ENCODE measurements around the gene SIVA1. TPM values are rescaled to one million over a fixed set of nuclear protein-coding genes. Genes with fewer than 3 reads are reported as not detected.

SIVA1 gene
- total RNA-seq, 1 experiment from 2014 or later: 105 TPM

- CTCF ChIA-PET: no interaction called here
Observed at GRCh38 chr14:104789752-104790743, 37.1 kb downstream of the SIVA1 start.

GRCh38 chr14:104791425-104791824, 38.5 kb downstream of the SIVA1 start:
- CTCF ChIA-PET: interaction anchor here (0.7 kb wide), 1 partner anchor 35 kb away, joined by 4 read pairs; no protein-coding TSS in a partner anchor
- H3K9me3 Mint-ChIP-seq (ENCODE audit: unreplicated experiment): no peaks in the 10 kb centered on the region
- H3K27ac Mint-ChIP-seq (ENCODE audit: unreplicated experiment): no peak overlapping the region

More at GRCh38 chr14:104789752-104790743, 37.1 kb downstream of the SIVA1 start:
- POLR2A ChIA-PET: no interaction called here
- no peaks in the 10 kb centered on the region for H3K27me3 Mint-ChIP-seq (ENCODE audit: insufficient read depth, unreplicated experiment)
- H3K4me3 Mint-ChIP-seq (ENCODE audit: unreplicated experiment): no peak overlapping the region
- no peak for DNase-seq
- BruUV-seq (replicated peaks): no TSS peak
- H3K9me3 ChIP-seq: no peaks in the 10 kb centered on the region
- intact Hi-C loops (cut with micrococcal nuclease; ENCODE audit: unreplicated experiment): no loop called here
- peaks cover 9% of the 10 kb centered on the region; the same call in 1 of the 2 replicates for H3K4me1 ChIP-seq
- H3K27me3 ChIP-seq (replicated peaks; ENCODE audit: control insufficient read depth, insufficient read depth, low read length): no peaks in the 10 kb centered on the region
- no peak overlapping the region for H3K27ac Mint-ChIP-seq (ENCODE audit: unreplicated experiment)
- peaks cover 10% of the 10 kb centered on the region for H3K36me3 Mint-ChIP-seq (ENCODE audit: insufficient read depth, unreplicated experiment)
- H3K36me3 ChIP-seq (ENCODE audit: control insufficient read depth, insufficient read depth, low read length): no peaks in the 10 kb centered on the region
- H3K4me1 Mint-ChIP-seq (ENCODE audit: low read depth, unreplicated experiment): no peaks in the 10 kb centered on the region
- TF ChIP-seq CTCF (IDR thresholded peaks at IDR 0.05; ENCODE audit: insufficient read depth in 1 of 2, low read depth in 1 of 2, low read length in 1 of 2, severe bottlenecking in 1 of 2, unreplicated experiment in 1 of 2): no peak
- no peak overlapping the region for H3K4me3 ChIP-seq (ENCODE audit: low read depth, low read length)
- no peaks in the 10 kb centered on the region for H3K9me3 Mint-ChIP-seq (ENCODE audit: unreplicated experiment)

More at GRCh38 chr14:104791425-104791824, 38.5 kb downstream of the SIVA1 start:
- Mint-ChIP-seq H3K4me1 (ENCODE audit: low read depth, unreplicated experiment) (no peaks in the 10 kb centered on the region), H3K4me3 (ENCODE audit: unreplicated experiment) (no peak overlapping the region), H3K36me3 (ENCODE audit: insufficient read depth, unreplicated experiment) (peaks cover 10% of the 10 kb centered on the region), H3K27me3 (ENCODE audit: insufficient read depth, unreplicated experiment) (no peaks in the 10 kb centered on the region)
- Histone ChIP-seq H3K36me3 (ENCODE audit: control insufficient read depth, insufficient read depth, low read length) (no peaks in the 10 kb centered on the region), H3K9me3 (no peaks in the 10 kb centered on the region), H3K4me1 (peaks cover 16% of the 10 kb centered on the region), H3K27me3 (replicated peaks; ENCODE audit: control insufficient read depth, insufficient read depth, low read length) (no peaks in the 10 kb centered on the region), H3K4me3 (ENCODE audit: low read depth, low read length) (no peak overlapping the region)
- no peak for TF ChIP-seq CTCF (IDR thresholded peaks at IDR 0.05; ENCODE audit: insufficient read depth in 1 of 2, low read depth in 1 of 2, low read length in 1 of 2, severe bottlenecking in 1 of 2, unreplicated experiment in 1 of 2)
- no TSS peak for BruUV-seq (replicated peaks)
- POLR2A ChIA-PET: no interaction called here
- no peak for DNase-seq
- intact Hi-C loops (cut with micrococcal nuclease; ENCODE audit: unreplicated experiment): no loop called here
